RCC 7860 (cell line): ENCODE results near the gene TMEM150B.
A peak's percentile ranks its signal among the peaks of the same experiment; 100 is the strongest.

ENCODE experiments used
- DNase-seq: peaks from one replicate; pipeline ENCODE4 v3.0.0-alpha.2; 2015; ENCODE audit warnings: low spot score
- FAIRE-seq: peaks from 2 replicates; lab custom pipeline; 2012; peaks lifted over from hg19 to GRCh38; lab: Jason Lieb, UNC

Gene TMEM150B

DNA sequence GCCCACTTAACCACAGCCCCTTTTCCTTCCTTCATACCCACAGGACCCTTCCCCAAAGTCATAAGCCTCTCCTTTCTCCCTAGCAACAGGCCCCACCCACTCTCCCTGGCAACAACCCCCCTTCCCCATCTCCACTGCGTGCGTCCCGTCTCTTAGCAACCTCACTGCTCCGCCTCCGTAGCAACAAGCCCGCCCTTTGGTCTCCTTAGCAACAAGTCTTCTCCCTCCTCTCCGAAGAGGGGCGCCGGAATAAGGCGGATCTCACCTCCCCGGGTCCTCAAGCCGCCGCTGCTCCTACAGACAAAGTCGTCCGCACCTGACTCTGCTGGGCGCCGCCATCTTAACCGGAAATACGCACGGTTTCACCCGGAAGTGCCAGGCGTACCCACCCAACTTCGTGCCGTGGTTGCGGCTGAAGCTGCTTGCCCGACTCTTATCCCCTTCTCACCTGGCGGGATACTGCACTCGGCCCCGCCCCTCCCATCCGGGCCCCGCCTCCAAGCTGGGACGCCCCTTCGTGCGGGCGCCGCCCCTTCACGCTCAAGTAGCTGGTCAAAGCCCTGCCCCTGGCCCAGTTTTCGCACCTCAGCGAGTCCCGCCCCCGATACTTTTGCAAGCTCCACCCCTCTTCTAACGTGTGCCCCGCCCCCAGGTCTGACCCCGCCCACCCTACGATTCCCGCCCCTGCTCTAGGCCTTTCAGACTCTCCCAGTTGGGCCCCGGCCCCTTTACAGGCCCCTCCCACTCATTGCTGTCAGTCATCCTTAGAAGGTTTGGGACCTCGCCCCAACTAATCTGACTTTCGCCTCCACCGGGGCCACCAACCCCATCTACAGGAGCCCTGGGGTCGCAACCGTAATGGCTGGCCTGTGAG, 45.1 kb downstream of the TMEM150B start, which contains the start of gene HSPBP1:
TSS of gene HSPBP1 (minus strand) at position 341 of the 874 bp plus-strand sequence. CDS start 502 bp downstream, outside the sequence.
- peak; percentile 84 for DNase-seq
- peak; percentile 15 for FAIRE-seq

DNA sequence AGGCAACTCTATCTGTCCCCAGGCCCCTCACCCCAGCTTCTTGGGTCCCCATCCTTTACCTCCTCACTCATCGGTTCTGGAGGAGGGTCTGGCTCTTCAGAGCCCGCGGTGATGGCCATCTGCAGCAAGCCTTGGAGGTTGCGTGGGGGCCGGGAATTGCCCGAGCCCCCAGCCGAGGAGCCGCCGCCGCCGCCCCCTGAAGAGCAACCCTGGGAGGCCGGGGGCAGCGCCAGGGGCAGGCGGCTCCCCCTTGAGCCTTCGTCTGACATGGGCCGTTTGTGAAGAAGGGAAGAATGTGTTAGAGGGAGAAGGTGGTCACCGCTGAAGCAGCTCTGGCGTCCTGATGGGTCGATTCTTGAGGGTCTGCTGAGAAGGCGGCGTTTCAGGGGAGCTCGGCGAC, 45.8 kb downstream of the TMEM150B start:
- DNase-seq (no peak), FAIRE-seq (no peak)

DNA sequence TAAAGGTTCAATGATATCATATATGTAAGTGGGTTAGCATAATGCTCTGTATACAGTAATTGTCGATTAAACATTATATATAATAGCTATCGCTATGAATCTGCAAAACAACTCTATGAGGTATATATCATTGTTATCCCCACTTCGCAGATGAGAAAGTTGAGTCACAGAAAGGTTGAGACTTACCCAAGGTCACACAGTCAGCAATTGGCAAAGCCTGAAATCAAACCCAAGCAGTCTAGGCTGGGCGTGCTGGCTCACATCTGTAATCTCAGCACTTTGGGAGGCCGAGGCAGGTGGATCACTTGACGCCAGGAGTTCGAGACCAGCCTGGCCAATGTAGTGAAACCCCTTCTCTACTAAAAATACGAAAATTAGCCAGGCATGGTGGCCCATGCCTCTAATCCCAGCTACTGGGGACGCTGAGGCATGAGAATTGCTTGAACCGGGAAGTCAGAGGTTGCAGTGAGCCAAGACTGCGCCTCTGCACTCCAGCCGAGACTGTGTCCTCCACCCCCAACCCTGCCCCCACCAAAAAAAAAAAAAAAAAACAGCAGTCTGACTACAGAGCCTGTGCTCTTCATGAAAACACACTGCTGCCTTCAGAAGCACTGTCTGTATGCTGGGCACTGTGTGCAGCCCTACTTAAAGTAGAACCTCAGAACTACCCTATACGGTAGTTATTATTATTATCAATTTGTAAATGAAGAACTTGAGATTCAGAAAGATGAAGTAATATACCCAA, 46.6 kb downstream of the TMEM150B start:
- FAIRE-seq (no peak), DNase-seq (no peak)

DNA sequence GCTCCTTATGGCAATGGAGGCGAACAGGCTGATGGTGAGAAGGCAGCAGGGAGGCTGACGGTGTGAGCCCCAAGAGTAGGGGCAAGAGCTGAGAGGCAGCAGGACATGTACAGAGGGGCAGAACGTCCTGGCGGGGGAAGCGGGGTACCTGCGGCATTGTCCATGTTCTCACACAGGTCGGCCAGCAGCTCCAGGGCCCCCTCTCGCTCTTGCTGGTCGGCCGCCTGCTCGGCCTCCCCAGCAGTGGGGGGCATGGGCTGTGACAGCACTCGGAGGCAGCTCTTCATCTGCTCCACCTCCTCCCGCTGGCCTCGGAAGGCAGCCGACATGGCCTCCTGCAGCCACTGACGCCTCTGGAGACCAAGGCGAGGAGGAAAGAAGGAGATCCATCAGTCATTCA, 47.6 kb downstream of the TMEM150B start:
- no peak for DNase-seq
- FAIRE-seq: no peak

DNA sequence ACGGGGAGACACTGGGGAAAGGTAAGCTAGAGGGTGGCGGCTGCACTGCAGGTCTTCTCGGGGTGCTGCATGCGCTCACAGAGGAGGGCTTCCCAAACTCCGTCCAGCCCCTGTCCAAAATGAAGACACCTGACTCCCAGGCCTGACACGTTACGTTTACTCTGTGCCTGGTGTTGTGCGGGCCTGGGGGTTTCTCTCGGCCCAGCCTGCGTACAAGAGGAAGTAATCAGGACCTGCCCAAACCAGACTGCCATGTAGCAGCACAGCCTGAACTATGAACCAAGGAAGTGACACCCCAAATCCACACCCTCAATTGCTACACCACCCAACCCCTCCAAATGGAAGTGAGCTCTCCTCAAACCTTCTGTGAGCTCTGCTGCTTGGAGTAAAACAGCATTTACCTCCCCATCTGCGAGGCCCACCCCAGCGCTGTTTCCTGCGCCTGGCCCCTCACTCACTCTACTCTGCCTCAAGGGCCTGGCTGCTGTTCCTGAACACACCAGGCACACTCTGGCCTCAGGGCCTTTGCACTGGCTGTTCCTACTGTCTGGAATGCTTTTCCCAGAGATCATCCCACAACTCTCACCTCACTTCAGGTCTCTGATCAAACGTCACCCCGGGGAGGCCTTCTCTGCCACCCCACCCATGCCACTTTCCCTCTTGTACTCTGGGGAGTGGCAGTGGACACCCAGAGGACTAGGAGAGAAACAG, 48.3 kb downstream of the TMEM150B start:
- no peak for DNase-seq

DNA sequence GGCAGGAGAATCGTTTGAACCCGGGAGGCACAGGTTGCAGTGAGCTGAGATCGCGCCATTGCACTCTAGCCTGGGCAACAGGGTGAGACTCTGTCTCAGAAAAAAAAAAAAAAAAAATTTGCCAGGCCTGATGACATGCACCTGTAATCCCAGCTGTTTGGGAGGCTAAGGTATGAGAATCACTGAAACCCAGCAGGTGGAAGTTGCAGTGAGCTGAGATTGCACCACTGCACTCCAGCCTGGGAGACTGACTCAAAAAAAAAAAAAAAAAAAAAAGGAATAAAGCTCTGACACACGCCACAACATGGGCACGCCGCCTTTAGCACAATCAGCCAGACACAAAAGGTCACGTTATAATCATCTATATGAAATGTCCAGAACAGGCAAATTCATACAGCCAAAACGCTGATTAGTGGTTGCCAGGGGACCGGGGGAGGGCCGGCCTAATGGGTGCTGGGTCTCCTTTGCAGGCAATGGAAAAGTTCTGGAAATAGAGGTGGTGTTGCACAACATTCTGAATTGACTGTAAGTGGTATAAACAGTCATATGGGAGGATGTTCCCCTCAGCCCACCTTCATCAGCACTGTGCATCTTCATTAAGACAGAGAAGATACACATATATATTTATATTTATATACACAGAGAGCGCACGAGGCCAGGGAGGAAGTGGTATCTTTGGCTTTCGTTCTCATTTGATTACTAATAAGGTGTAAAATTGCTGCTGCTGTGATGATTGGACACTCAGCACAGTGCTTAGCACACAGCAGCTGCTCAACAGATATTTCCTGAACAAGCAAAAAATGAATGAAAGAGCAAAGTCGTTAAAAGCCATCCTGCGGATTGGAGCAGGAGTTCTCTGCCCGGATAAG, 49.1 kb downstream of the TMEM150B start:
- DNase-seq (no peak), FAIRE-seq (no peak)

More for the DNA sequence above, 48.3 kb downstream of the TMEM150B start:
- no peak for FAIRE-seq

DNA sequence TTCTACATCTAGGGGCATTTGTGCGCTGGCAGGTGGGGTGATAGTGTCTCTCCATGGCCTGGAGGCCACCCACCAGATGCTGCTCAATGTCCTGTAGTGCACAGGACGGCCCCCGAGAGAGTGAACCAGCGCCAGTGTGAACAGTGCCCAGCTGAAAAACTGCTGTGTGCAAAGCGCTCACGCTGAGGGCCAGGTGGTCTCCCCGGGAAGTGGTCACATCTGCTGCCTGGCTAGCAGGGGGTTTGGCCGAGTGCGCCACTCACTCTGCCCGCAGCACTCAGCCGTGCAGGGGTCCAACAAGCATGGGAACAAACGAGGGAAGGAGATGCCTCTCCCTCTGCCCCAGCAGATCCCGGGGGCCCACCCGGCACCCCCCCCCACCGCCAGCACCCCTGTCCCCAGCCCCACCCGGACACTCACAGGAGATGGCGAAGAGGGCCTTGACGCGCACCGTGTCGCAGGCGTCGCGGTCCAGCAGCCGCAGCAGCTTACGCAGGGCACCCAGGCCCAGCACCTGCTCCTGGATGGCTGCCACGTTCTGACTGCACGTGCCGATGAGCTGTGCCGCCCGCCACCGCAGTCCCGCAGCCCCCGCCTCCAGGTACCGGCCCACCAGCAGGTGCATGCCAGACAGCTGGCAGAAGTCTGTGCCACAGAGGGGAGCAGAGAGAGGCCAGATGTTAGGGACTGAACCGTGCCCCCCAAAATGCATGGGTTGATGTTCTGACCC, 51.0 kb downstream of the TMEM150B start:
- DNase-seq: no peak

DNA sequence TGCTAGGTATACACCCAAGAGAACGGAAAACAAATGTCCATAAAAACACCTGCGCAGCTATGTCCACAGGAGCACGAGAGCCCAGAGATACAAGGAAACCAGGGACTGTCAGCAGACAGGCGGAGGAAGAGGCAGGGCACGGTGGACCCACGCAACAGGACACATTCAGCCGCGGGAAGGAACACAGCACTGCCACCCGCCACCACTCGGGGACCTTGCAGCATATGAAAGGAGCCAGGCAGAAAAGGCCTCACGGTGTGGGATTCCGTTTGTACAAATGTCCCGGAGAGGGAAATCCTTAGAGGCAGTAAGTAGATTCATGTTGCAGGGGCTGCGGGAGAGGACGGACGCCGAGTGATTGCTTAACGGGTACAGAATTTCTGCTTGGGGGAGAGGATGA, 53.0 kb downstream of the TMEM150B start:
- DNase-seq: no peak
- FAIRE-seq: no peak

More for the DNA sequence above, 51.0 kb downstream of the TMEM150B start:
- FAIRE-seq: no peak

DNA sequence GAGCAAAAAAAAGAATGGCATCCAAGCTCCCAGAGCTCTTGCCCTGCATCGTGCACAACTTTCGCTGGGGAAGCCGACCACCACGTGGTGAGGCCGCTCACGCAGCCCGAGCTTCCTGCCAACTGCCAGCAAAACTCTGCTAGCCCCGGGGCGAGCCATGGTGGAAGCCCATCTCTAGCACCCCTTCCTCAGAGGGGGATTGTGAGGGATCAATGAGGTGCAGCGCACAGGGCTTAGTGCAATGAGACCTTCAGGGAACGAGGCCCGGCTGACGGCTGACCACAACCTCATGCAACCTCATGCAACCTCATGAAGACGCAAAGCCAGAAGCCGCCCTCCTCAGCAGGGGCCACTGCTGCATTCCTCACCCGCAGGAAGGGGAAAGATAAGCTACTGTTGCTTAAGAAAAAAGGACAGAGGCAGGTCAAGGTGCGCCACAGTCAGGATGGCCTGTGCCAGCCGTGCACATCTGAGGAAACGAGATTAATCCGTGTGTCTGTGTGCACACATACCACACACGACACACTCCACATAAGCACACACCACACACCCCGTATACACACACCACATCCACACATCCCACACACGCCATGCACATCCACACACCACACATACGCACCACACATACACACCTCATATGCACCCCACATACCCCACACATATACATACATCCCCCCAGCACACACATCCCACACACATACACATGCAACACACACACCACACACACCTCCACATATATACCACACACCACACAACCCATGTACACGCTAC, 54.8 kb downstream of the TMEM150B start:
- DNase-seq (no peak), FAIRE-seq (no peak)

DNA sequence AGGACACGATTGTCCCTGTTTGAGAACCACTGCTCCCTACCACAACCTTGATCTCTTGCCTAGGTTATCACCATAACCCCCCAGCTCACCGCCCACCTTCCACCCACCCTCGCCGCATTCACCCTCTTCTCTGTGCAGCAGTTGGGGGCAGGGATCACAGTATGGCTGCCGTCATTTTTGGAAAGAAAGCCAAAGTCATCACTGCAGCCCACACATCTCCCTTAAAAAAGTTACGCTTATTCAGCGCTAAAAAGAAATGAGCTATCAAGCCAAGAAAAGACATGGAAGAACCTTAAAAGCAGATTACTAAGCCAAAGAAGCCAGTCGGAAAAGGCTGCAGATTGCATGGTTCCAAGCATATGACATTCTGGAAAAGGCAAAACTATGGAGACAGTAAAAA, 55.8 kb downstream of the TMEM150B start:
- FAIRE-seq (no peak), DNase-seq (no peak)

DNA sequence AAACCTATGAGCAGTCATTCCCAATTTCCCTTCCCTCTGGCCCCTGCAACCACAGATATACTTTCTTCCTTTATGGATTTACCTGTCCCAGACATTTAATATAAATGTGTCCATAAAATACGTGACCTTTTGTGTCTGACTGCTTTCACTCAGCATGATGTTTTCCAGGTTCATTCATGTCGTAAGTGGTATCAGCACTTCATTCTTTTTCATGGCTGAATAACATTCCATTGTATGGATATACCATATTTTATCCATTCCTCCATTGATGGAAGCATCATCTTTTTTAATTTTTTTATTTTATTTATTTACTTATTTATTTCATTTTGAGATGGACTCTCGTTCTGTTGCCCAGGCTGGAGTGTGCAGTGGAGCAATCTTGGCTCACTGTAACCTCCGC, 58.3 kb downstream of the TMEM150B start:
- FAIRE-seq: no peak
- DNase-seq: no peak

DNA sequence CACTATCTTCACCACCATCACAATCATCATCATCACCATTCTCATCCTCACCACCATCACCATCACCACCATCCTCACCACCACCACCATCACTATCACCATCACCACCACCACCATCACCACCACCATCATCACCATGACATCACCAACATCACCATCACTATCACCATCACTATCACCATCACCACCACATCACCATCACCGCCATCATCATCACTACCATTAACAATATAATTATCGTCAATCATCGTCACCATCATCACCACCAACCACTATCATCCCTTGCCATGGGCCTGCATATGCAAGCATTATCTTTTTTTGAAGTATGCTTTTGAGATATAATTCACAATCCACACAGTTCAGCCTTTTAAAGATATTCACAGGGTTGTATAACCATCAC, 58.7 kb downstream of the TMEM150B start:
- FAIRE-seq (no peak), DNase-seq (no peak)

DNA sequence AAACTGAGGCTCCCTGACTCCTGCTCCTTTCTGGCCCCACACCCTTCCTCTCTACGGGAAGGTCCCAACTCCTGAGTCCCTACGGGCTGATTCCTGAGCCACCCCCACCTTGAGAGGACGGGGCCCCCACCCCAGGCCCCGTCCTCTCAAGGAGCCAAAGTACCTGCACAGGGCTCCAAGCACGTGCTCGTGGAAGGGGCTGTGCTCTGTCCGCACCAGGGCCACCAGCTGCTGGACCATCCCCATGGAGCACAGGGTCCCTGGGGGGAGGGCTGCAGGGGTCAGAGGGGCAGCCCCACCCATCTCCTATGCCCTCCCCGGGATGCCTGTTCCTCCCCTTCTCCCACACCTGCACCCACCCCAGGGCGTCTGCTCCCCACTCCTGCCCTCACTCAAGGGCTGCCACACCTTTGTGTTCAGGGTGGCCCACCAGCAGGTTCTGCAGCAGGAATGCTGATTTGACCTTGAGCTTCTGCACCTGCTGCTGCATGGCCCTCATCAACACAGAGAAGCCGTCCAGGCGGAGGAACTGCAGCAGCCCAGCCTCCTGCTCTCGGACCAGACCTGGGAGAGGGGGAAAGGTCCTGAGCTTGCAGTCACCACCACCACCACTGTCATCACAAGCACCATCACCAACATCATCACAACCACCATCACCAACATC, 59.3 kb downstream of the TMEM150B start:
- FAIRE-seq (no peak), DNase-seq (no peak)

DNA sequence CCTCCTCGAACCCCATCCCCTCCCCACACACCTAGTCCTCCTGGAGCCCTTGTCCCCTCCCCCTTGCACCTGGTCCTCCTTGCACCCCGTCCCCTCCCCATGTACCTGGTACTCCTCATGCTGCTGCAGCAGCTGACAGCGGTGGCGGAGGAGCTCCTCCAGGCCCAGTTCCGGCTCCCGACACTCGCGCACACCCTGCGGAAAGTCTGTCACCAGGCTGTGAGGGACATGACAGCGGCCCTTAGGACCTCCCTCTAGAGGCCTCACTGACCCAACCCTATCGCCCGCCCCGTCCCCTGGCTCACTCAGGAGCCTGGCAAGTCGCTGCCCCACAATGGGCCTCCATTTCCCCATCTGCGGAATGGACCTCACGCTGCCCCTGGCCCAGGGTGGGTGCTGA, 60.0 kb downstream of the TMEM150B start:
- FAIRE-seq (no peak), DNase-seq (no peak)

DNA sequence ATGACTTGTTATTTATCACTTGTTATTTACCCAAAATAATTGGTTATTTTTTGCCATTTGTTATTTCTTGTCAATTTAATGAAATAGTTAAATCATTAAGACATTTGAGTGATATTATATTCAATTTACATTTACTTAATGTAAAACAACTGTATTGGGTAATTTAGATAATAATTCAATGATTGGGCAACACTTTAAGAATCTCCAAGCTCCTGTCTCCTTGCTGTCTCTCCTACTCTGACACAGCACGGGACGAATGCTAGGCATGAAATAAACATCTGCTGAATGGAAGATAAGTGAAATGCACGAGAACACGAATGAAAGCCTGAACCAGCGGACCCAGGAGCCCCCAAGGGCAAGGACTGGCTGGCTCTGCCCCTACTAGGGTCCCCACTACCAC, 60.6 kb downstream of the TMEM150B start:
- no peak for FAIRE-seq
- no peak for DNase-seq
